IPS DF 19.7 (cell line): ENCODE results near the gene COCH.
"Not testable (repeated sequence)": the region's sequence is repeated elsewhere in the genome, so short reads cannot be mapped to it uniquely, and the experiment has no call there.

Source experiments
- DNase-seq: peaks from one replicate; pipeline ENCODE4 v3.0.0-alpha.2; 2013; ENCODE audit warnings: low read depth, low spot score

The COCH gene

DNA sequence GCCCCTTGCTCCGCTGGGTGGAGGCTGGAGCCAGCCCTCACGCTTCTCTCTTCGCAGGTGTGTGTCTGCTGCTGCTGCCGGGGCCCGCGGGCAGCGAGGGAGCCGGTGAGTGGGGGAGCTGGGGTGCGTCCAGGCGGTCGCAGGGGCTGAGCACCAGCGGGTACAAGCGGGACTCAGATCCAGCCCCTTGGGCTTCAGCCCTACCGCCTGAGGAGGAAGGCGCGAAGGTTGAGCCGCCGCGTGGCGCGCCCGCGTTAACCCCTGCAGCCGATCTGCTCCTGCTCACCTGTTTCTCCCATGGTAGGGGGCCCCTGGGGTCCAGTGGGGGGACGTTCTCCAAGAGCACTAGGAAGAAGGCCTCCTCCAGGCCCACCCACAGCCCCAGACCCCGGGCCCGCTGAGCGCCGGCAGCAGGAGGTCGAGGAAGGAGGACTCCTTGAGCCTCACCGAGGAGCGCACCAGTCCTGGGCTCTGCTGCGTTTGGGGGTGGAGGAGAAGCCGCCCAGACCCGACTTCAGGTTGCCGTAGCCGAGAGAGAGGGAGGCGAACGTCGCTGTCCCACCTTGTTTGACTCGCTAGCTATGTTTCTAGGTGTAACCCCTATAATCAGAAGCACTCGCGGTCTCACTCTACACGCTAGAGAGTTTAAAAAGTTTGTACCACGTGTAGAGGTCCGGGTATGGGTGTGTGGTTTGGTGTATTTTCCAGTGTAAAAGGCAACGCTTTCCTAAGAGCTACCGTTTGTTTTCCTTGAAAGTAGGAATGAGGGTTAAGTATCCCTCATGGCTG, 834 bp downstream of the COCH start:
- no peak for DNase-seq

DNA sequence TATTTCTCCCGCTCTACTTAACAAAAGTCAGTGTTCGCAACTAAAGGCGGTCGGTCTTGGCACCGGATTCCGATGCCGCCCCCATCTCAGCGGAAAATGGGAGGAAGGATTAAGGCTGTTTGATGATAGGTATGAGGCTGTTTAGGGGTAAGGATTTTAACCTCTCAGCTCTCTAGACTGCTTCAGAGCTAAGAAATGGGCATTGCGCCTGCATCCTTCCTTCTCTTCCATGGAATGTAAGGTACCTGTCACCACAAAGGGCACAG, 1.4 kb downstream of the COCH start:
- DNase-seq = no peak

DNA sequence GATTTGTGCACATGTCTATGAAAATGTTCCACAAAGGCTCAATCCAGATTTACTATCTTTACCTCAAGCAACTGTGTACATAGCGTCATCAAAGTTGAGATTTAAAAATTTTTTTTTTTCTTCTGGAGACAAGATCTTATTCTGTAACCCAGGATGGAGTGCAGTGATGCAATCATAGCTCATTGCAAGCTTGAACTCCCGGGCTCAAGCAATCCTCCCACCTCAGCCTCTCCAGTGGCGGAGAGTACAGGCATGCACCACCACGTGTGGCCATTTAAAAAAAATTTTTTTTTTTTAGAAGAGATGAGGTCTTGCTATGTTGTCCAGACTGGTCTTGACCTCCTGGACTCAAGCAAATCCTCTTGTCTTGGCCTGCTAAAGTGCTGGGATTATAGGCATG, 2.3 kb downstream of the COCH start:
- DNase-seq = no peak

DNA sequence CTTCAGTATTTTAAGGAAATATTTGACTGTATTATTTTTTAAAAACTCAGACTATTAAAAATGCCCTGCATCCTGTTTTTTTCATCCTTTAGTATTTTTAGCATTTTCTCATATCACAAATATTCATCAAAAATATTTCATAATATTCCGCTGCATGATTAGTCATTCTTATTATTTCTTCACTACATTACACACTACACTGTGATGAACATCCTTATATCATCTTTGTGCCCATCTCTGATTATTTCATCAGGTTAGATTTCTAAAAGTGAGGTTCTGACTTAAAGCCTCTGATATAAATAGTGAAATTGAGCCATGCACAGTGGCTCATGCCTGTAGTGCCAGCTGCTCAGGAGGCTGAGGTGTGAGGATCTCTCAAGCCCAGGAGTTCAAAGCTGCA, 8.1 kb downstream of the COCH start:
- no peak for DNase-seq

DNA sequence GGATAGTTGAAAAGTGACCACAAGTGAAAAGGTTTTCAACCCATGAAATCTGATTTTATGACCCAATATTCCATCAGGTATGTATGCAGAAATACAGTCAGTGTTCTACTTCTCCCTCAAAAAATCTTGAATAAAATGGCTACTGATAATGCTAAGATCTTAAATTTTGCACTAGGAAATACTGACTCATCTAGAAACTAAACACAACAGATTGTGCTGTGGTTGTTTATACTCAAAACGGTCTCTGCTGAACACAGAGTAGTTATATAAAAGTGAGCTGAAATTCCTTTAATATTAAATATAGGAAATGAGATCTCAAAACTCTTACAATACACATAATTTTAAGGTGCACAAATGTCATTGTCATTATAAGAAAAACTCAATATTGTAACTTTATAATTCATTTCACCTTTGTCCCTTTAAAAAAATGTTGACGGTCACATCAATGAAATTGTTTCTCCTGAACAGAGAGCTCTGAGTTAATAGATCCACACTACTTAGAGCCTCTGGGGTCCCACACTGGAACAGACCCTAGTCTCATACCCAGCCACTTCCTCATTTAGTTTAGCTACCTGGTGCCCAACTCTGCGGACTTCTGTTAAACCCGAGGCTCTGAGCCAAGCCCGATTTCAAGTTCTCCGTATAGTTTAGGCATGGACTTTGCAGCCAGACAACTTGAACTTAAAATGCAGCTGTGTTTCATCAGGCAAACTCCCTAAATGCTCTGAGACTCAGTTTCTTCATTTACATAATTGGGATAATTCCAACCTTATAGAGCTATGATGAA, 9.3 kb downstream of the COCH start:
- no peak for DNase-seq

DNA sequence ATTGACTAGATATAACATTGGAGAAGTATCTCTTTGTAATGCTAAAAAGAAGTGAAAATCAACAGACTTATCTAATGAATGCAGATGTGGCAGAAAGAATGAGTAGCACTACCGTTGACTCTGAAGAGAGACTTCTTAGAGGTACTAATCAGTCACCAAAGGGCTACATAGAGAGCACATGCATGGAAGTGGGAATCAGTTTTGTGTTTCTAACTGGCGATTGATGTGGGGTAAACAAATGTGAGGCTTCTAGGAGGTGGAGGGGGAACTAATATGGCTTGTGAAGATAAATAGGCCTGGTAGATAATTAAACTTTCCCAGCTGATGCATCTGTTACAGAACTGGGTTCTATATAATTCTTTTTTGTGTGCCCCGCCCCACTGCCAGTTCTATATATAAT, 10.5 kb downstream of the COCH start:
- no peak for DNase-seq

DNA sequence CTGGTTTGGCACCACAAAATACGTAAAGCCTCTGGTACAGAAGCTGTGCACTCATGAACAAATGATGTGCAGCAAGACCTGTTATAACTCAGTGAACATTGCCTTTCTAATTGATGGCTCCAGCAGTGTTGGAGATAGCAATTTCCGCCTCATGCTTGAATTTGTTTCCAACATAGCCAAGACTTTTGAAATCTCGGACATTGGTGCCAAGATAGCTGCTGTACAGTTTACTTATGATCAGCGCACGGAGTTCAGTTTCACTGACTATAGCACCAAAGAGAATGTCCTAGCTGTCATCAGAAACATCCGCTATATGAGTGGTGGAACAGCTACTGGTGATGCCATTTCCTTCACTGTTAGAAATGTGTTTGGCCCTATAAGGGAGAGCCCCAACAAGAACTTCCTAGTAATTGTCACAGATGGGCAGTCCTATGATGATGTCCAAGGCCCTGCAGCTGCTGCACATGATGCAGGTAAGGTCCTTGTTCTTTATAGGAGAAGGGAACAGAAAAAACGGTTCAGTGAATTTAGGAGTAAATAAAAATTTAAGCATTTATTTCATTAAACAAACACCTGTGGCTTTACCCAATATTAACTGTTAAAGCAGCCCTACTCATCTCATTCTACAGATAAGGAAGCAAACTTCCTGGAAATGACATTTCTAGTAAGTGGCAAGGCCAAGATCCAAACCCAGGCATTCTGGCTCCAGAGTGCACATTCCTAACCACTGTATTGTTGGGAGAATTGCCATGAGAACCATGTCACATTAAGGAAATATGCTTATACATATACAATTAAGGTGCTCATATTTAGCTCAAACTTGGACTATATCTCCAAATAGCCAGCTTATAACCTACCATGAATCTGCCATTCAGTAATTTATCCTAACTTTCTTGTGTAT, 11.7 kb downstream of the COCH start:
- no peak for DNase-seq

DNA sequence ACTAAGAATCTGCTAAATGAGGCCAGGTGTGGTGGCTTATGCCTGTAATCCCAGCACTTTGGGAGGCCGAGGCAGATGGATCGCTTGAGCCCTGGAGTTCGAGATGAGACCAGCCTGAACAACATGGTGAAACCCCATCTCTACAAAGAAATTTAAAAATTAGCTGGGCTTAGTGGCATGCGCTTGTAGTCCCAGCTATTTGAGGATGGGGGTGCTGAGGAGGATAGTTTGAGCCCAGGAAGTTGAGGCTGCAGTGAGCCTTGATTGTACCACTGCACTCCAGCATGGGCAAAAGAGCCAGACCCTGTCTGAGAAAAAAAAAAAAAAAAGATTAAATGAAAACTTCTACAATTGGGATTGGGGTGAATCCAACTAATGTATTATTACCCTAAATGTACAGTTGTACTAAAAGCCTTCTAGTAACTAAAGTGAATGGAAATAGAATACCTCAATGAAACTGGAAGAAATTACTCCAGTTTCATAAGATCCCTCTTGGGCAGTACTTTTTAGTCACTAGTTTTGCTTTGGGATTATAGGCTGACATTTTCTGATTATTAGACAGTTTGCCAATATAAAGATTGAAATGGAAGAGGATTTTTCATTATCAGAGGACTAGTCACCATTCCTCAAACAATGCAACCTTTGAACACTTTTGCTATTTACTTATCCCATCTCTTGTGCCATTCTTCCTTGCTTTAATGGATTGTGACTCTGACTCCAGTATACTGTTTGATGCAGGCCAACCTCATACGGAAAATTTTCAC, 14.3 kb downstream of the COCH start:
- no peak for DNase-seq

DNA sequence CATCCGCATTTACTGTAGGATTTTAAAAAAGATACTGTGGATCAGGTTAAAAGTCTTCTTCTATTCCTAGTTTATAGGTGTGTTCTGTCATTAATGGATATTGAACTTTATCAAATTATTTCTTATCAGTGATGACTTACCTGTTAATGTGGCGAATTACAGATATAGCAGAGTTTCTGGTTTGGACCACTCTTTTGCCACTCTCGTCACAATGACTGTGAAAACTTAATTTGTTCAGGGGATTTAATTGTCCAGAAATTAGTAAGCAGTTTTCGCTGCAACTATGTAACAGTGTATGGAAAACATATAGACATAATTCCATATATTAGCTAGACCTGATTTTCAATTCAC, 14.9 kb downstream of the COCH start:
- DNase-seq = no peak

DNA sequence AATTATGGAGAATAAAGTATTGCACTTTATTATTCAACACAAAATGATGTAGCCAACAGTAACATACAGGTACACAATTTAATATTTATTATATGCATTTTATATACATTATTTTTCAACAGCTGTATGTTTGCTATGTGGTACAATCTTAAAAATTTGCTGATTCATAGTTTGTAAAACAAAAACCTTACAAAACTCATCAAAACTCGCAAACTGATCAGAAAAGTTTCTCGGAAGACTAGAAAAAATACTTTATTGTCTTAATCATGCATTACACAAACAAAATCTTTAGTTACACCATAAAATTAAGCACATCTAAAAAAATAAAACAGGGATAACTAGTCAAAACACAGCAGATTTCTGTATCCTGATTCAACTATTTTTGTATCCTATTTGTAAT, 19.5 kb downstream of the COCH start:
- DNase-seq = no peak

DNA sequence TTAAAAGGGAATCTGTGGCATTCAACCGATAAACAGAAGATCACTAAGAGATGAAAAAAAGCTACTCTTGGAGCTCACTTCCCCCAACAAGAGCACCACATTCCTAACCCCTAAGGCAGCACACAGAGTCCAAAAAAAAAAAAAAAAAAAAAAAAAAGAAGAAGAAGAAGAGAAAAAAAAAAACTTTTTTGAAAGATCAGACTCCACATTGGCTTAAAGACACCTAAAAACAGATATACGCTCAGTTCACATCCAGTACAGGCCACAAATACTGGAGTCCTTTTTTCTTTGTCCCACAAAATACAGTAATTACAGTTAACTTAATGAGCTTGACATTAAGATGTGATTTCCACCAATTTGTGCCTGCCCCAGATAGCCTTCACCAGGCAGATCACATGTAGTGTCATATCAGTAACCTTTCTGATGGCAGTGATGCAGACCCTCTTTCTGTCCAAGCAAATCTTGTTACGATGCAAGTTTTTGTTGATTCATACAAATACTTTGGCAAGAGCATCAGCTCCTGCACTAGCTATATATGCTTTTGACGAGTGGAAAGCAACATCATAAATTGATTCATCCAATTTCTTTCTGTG, 20.7 kb downstream of the COCH start:
- DNase-seq = no peak

DNA sequence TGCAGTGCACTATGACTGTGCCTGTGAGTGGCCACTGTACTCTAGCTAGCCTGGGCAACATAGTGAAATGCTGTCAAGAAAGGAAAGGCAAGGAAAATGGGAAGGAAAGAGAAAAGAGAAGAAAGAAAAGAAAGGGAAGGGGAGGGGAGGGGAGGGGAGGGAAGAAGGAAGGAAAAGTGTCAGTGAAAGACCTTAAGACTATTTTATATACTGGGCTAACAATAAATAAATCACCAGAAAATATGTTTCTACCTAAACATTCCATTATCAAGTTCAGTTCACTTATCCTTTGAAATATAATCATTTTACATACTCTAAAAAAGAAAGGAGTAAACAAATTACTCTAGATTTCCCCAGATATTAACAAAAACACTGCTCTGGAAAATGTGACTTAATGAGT, 22.1 kb downstream of the COCH start:
- no peak for DNase-seq

DNA sequence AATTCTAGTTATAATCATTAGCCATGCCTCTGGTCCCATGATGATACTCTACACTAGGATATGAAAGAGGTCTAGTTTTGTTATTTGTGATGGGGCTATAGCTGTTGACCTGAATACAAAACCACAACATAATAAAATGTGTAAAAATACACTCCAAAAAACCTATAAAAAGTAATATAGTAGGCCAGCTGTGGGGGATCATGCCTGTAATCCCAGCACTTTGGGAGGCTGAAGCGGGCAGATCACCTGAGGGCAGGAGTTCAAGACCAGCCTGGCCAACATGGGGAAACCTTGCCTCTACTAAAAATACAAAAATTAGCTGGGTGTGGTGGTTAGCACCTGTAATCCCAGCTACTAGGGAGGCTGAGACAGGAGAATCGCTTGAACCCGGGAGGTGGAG, 22.8 kb downstream of the COCH start:
- DNase-seq = not testable (repeated sequence)

DNA sequence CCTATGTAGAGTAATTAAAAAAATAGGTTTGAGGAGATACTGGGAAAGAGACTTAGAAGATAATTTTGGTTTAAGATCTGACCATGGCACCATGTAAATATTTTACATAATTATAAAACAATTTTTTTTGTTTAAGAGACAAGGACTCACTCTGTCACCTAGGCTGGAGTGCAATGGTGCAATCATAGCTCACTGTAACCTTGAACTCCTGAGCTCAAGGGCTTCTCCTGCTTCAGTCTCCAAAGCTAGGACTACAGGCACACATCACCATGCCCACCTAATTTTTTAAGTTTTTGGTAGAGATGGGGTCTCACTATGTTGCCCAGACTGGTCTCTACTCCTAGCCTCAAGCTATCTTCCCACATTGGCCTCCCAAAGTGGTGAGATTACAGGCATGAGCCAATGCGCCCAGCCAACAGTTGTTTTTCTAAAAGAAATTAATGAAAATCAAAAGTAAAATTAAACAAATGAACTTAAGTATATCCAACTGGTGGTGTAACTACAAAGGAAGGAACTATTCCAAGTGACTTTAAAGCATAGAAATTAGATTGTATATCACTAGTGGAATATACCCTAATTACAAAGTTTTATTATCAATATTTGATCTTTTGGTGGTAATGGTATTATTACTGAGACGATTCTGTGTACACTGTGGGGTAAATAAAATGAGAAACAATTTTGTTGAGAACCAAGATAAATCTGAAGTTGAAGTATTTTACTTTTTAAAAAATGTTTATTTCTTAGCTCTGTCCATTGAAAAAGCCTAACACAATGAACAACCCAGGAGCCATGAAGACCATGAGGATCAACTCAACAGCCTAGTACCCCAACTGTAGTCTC, 29.1 kb downstream of the COCH start:
- DNase-seq = no peak

DNA sequence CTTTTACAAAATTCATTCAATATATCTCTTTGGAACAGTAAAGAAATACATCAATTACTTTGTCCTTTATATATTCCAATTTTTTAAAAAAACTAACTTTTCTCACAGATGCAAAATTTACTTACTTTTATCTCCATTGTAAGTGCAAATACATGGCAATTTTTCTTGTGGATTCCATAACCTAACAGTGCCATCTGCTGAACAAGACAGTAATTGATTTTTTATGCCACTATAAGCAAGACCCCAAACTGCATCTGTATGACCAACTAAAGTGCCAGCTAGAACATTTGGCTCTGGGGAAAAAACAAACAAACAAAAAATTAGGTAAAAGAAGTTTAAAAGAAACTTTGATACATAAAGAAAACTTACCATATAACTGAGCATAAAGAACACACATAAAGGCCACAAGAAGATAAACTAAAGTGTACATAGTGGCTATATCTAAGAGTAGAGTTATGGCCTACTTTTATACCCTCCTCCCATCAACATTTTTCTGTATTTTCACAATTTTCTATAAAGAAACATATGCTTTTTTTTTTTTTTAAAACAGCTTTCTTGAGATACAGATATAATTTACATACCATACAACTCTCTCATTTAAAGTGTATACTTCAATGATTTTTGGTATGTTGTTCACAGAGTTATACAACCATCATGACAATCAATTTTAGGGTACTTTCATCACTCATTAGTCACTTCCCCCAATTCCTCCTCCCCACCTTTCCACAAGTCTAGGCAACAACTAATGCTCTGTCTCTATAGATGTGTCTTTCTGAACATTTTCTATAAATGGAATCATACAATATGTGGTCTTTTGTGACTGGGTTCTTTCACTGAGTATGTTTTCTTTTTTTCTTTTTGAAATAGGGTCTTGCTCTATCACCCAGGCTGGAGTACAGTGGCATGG, 32.6 kb downstream of the COCH start:
- DNase-seq = no peak

DNA sequence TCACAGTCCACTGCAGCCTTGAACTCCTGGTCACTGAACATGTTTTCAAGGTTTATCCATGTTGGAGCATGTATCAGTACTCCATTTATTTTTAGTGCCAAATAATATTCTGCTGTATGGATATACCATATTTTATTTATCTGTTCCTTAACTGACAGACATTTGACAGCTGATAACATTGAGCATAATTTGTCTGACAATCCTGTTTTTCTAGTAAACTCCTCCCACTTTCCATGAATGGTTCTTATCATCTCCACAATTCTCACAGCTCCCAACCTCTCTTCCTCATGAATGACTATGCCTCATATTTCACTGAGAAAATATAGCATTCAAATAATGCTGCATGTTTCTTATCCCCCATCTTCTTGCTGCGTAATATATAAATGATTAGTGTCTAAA, 33.3 kb downstream of the COCH start:
- no peak for DNase-seq

DNA sequence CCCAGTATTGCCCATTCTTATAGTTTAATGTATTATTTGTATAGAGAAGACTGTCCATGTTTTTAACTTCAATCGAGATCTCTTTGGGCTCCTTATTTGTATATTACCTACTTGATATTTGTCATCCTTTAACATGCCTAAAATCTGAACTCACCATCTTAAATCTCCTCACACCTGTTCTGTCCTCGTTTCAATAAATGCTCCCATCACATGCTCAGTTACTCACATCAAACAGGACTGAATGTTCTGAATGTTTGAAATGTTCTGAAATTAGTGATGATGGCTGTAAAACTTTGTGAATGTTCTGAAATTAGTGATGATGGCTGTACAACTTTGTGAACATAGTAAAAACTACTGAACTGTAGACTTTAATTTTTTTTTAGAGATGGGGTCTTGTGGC, 34.5 kb downstream of the COCH start:
- no peak for DNase-seq

DNA sequence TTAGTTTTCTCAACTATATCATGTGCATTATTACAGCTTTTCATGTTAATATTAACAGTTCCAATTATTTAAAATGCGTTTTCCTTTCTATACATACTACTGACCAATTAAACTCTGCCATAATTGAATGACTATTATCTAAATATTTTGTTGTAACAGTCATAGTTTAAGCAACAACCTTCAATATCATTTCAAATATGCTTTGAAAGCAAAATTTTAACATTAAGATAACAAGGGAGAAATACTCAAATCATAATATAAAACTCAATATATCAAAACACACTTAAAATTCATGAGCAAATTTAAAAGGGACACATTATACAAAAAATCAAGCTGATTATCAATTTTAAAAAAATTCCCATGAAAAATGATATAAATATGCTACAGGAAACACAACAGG, 40.5 kb downstream of the COCH start:
- DNase-seq = no peak

DNA sequence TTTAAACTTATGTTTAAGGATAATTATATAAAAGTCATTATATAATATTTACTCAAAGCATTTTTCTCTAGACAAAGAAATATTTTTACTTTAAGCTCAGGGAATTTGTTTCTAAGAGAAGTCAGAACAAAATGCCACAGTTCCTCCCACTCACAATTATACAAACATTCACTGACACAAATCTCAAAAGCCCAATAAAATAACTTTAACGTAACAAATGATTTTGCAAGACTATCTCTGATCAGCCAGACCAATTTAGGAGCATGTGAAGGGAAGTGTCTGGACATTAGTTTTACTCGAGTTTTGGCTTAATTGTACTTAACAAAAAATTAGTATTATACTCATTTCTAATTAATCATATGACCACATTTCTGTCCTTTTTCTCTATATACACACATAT, 41.2 kb downstream of the COCH start:
- no peak for DNase-seq

DNA sequence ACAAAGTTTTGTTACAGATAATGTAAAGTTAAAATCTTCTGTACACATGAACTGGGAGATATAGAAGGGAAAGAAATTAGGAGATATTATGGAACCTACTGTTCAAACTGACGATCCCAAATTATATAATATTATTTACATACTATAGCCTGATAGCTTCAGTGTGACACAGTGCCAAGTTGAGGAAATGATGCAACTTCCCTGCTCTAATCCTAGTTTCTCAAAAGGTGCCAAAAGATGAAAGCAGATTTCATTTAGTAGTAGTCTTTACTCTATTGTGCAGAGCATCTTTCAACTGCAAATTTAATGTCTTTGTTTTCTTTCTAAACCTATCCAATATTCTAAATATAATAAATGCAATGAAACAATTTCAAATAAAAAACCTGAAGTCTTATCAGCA, 46.9 kb downstream of the COCH start:
- no peak for DNase-seq
